Measurements from ENCODE around the gene KCNN3.

Gene KCNN3

GRCh38 chr1:154786804-154787570 is 83.1 kb downstream of the KCNN3 start:
- peaks cover 27% of the 10 kb centered on the region for H3K27me3 ChIP-seq
- no peak overlapping the region for H3K27ac ChIP-seq
- peaks cover 17 to 20% of the 10 kb centered on the region in 2 experiments for H3K4me1 ChIP-seq (ENCODE audit: control insufficient read depth in 1 of 2, insufficient read depth in 1 of 2, low read depth in 1 of 2, low read length in 1 of 2)
- no peaks in the 10 kb centered on the region for H3K9me3 ChIP-seq
- H3K4me3 ChIP-seq (ENCODE audit: low read depth in 1 of 2, low read length in 1 of 2) = no peak overlapping the region
- TF ChIP-seq, protein P1, sequence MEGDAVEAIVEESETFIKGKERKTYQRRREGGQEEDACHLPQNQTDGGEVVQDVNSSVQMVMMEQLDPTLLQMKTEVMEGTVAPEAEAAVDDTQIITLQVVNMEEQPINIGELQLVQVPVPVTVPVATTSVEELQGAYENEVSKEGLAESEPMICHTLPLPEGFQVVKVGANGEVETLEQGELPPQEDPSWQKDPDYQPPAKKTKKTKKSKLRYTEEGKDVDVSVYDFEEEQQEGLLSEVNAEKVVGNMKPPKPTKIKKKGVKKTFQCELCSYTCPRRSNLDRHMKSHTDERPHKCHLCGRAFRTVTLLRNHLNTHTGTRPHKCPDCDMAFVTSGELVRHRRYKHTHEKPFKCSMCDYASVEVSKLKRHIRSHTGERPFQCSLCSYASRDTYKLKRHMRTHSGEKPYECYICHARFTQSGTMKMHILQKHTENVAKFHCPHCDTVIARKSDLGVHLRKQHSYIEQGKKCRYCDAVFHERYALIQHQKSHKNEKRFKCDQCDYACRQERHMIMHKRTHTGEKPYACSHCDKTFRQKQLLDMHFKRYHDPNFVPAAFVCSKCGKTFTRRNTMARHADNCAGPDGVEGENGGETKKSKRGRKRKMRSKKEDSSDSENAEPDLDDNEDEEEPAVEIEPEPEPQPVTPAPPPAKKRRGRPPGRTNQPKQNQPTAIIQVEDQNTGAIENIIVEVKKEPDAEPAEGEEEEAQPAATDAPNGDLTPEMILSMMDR (IDR thresholded peaks at IDR 0.05) = no peak
- H3K36me3 ChIP-seq = no peaks in the 10 kb centered on the region

DNA sequence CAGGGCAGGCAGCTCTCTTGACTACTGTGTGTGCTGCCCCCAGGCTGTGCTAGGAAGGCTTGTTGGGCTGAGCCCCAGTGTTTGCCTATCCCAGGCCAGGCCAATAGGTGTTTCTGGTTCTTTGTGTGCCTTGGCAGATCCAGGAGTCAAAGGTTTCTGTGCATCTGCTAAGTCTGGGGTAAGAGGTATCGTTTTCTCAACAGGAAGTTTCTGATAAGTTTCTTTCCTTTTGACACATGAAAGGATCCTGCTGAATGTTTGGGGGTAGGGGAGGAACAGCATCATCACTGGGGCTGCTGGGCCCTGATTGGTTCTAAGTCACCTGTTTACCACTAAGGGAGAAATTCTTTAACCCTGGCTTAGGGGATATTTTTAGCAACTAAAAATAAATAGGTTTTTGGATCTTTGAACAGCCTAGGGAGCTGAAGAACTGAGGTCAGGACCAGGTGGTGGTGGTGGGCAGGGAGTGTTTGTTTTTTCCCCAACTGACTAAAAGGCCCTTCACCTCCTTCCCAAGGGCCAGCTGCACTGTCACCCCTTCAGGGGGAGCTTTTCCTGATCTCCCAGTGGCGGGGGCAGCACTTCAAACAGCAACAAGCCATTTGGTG is 85.1 kb downstream of the KCNN3 start:
- TF ChIP-seq, protein P1 (IDR thresholded peaks at IDR 0.05) = no peak
- peaks cover 8% of the 10 kb centered on the region for H3K27me3 ChIP-seq
- no peak overlapping the region for H3K4me3 ChIP-seq (ENCODE audit: low read depth in 1 of 2, low read length in 1 of 2)
- no peaks in the 10 kb centered on the region for H3K36me3 ChIP-seq
- H3K27ac ChIP-seq = peak overlapping the region; percentile 80
- no peaks in the 10 kb centered on the region for H3K9me3 ChIP-seq
- H3K4me1 ChIP-seq (ENCODE audit: control insufficient read depth in 1 of 2, insufficient read depth in 1 of 2, low read depth in 1 of 2, low read length in 1 of 2) = peaks cover 17 to 20% of the 10 kb centered on the region in 2 experiments

- no peaks in the 10 kb centered on the region for H3K9me3 ChIP-seq
- H3K4me3 ChIP-seq (ENCODE audit: low read depth in 1 of 2, low read length in 1 of 2) = no peak overlapping the region
- H3K27ac ChIP-seq = peak overlapping the region; percentile 80
- peaks cover 17 to 20% of the 10 kb centered on the region in 2 experiments for H3K4me1 ChIP-seq (ENCODE audit: control insufficient read depth in 1 of 2, insufficient read depth in 1 of 2, low read depth in 1 of 2, low read length in 1 of 2)
- TF ChIP-seq, protein P1 (IDR thresholded peaks at IDR 0.05) = no peak
- peaks cover 2% of the 10 kb centered on the region for H3K27me3 ChIP-seq
- H3K36me3 ChIP-seq = no peaks in the 10 kb centered on the region
Measured at GRCh38 chr1:154784416-154784815, 85.7 kb downstream of the KCNN3 start.

GRCh38 chr1:154783976-154784375 is 86.1 kb downstream of the KCNN3 start:
- no peaks in the 10 kb centered on the region for H3K27me3 ChIP-seq
- TF ChIP-seq, protein P1 (IDR thresholded peaks at IDR 0.05) = no peak
- H3K4me1 ChIP-seq (ENCODE audit: control insufficient read depth in 1 of 2, insufficient read depth in 1 of 2, low read depth in 1 of 2, low read length in 1 of 2) = peaks cover 17 to 20% of the 10 kb centered on the region in 2 experiments
- H3K9me3 ChIP-seq = no peaks in the 10 kb centered on the region
- H3K36me3 ChIP-seq = no peaks in the 10 kb centered on the region
- H3K27ac ChIP-seq = no peak overlapping the region
- H3K4me3 ChIP-seq (ENCODE audit: low read depth in 1 of 2, low read length in 1 of 2) = no peak overlapping the region

- H3K27ac ChIP-seq = no peak overlapping the region
- no peak overlapping the region for H3K4me3 ChIP-seq (ENCODE audit: low read depth in 1 of 2, low read length in 1 of 2)
- H3K9me3 ChIP-seq = no peaks in the 10 kb centered on the region
- H3K27me3 ChIP-seq = no peaks in the 10 kb centered on the region
- TF ChIP-seq, protein P1 (IDR thresholded peaks at IDR 0.05) = no peak
- no peaks in the 10 kb centered on the region for H3K36me3 ChIP-seq
- H3K4me1 ChIP-seq (ENCODE audit: control insufficient read depth in 1 of 2, insufficient read depth in 1 of 2, low read depth in 1 of 2, low read length in 1 of 2) = peaks cover 17 to 20% of the 10 kb centered on the region in 2 experiments
Measured at GRCh38 chr1:154780541-154780940, 89.5 kb downstream of the KCNN3 start.
